Fibroblast of lung (primary cell): ENCODE data around the gene PCDHB15.
"Not testable (repeated sequence)": the region's sequence is repeated elsewhere in the genome, so short reads cannot be mapped to it uniquely, and the experiment has no call there.

Experiments
- CTCF ChIP-seq, 2 donors: IDR thresholded peaks in 1 of 2; conservative IDR thresholded peaks in 1 of 2; 1 replicate in 1 of 2; 2 replicates in 1 of 2; pipeline ENCODE4 v1.5.1; 2011 to 2012; ENCODE audit warnings: low read length in 2 of 2, control low read depth in 1 of 2, inconsistent platforms in 1 of 2, low read depth in 1 of 2, mild to moderate bottlenecking in 1 of 2
- EZH2 ChIP-seq: IDR thresholded peaks from 2 replicates; pipeline ENCODE4 v1.5.1; 2012; ENCODE audit warnings: low read length, control low read depth, mild to moderate bottlenecking; ENCODE audit errors: missing control alignments

- not testable (repeated sequence) for TF ChIP-seq CTCF (conservative IDR thresholded peaks at IDR 0.05 in 1 of 2, IDR thresholded peaks at IDR 0.05 in 1 of 2; ENCODE audit: low read depth in 1 of 2, low read length in 2 of 2); EZH2
Observed at GRCh38 chr5:141210281-141210680, 34.9 kb upstream of the PCDHB15 start.
